A204.1 (cell line): ENCODE measurements around the gene CFAP77.

Experiments used
- FAIRE-seq: peaks from 2 replicates; lab custom pipeline; 2012; peaks lifted over from hg19 to GRCh38; lab: Jason Lieb, UNC

Gene CFAP77

DNA sequence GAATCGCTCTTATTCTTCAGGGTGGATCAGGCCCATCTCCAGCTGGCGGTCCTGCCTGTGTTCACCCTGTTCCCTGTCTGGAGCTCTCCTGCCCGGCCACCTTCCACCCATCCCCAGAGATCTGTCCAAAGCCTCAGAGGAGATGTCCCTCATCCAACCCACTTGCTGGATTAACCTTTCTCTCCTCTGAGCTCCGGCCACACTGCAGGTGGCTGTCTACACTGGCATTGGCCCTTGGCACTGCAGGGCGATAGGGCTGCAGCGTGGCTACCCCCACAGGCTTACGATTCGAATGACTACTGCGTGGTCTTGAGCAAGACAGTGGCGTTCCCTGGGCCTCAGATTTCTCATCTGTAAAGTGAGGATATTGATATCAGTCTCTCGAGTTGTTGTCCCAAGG is 108.6 kb downstream of the CFAP77 start:
- FAIRE-seq: no peak

DNA sequence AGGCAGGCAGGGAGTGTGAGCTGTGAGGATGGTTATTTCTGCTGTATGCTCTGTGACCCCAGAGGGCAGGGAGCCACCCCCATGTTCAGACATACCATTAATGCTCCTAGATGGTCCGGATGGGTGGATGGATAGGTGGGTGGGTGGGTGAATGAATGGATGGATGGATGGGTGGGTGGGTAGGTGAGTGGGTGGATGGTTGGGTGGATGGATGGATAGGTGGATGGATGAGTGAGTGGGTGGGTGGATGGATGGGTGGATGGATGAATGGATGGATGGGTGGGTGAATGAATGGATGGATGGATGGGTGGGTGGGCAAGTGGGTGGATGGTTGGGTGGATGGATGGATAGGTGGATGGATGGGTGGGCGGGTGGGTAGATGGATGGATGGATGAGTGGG is 109.0 kb downstream of the CFAP77 start:
- FAIRE-seq: no peak

DNA sequence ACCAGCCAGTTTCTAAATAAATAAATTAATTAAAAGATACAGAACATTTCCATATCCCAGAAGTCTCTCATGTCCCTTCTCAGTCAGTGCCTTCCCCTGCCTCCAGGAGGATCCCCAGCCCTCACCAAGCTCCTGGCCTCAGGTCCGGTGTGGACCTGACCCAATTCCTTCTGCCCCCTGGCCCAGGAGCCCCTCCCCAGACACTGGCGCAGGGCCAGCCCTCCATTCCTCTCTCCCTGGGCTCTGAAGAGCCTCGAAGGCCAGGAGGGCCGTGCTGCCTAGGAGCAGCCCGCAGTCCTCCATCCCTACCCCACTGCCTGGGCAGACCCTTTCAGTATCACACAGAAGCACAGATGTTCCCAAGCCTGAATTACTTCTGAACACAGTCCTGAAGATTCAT is 110.6 kb downstream of the CFAP77 start:
- no peak for FAIRE-seq

DNA sequence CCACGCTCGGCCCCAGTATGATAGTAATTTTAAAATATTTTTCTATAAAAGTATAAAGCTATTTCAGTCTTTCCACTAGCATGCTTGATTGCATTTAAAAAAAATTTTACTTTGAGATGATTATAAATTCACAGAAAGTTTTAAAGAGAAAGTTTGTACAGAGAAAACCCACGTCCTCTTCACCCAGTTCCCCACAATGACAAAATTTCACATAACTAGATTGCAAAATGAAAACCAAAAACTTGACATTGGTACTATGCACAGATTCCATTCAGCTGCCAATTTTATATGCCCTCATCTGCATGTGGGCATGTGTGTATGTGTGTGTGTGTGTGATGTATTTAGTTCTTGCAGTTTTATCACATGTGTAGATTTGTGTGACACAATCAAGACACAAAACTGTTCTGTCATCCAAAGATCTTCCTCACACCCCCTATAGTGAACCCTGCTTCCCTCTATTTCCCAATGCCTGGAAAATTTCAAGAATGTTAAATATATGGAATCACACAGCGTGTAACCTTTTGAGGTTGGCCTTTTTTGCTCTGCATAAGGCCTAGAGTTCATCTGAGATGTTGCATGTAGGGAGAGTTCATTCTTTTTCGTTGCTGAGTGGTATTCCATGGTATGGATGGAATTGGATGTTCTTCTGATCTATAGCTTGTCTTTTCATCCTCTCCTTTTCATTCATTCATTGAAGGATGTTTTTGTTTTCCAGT is 115.5 kb downstream of the CFAP77 start:
- no peak for FAIRE-seq

DNA sequence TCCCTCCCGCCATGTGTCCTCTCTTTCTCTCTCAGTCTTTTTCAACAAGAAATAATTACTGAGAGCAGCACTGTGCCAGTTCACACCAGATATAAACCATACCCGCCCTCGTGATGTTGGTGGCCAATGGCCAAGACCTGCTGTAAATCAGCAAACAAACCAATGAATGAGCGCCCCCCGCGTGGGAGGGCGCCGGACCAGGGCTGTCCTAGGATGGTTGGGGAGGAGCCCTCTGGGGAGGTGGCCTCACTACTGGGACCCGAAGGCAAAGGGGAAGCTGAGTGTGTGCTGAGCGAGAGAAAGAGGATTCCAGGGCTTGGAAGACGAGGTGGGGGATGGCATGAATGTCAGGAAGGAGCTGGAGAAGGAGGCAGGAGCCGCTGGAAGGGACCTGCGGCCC is 121.2 kb downstream of the CFAP77 start:
- FAIRE-seq: no peak

DNA sequence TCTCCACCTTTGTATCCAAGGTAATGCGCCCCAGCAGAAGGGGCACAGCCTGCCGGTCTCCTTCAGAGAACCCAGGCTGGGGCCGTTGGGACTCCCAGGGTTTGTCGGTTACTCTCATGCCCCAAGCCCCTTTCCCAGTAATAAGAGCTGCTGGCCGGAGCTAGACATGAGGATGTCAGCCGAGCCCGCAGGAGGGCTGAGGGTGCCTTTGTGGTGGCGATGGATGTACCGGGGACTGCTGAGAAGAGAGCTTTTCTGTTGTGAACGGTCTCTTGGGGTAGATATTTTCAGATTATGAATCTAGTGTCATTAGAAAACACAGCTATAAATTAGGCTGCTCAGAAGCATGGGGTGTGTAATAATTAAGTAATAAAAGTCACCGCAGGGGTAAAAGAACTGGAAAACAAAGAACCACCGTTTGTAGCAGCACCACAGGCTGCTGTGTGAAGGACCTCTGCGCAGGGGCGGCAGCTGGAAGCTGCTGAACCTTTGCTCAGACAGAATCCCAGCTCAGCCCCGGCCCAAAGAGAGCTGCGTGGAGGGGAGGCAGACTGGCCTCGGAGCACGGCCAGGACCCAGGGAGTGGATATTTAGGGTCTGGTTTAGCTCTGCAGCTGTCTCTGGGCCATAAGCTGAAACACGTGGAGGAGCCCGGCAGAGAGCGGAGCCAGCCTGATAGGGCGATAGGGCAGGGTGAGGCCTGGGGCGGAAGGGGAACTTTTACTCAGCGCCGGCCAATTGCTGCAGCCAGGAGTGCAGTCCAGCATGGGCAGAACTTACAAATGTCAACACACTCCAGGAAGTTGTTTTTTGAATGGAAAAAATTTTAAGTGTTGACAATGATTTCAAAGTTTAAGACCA is 121.9 kb downstream of the CFAP77 start:
- FAIRE-seq: no peak

DNA sequence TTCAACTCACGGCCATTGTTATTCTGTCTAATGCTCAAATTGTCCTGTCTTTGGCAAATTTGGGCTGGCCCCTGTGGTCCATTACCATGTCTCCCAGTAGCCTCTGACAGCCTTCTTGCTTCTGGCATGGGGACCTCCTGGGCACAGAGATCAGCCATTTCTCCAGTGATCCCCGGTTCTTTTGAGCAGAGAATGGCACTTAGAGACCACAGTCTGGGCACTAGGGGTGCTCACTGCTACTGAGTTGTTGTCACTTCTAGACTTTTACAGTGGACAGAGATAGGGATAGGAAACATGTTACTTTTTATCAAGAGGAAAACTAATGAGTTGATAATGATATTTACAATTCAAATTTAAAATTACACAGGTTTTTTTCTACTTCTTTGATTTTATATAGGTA is 124.8 kb downstream of the CFAP77 start:
- FAIRE-seq: no peak

DNA sequence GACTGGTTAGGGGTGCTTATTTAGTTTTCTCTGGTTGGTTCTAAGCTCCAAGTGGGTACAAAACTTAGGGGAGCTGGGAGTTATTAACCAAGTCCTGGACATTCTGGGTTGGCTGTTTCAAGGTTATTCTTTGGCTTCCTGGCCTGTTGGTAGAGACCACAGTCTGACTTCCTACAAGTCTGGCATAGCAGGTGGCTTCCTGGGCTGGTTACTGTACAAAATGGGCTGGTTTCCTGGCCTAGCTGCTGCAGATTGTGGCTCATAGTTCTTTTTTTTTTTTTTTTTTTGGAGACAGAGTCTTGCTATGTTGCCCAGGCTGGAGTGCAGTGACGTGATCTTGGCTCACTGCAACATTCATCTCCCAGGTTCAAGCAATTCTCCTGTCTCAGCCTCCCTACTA is 126.1 kb downstream of the CFAP77 start:
- FAIRE-seq: no peak

DNA sequence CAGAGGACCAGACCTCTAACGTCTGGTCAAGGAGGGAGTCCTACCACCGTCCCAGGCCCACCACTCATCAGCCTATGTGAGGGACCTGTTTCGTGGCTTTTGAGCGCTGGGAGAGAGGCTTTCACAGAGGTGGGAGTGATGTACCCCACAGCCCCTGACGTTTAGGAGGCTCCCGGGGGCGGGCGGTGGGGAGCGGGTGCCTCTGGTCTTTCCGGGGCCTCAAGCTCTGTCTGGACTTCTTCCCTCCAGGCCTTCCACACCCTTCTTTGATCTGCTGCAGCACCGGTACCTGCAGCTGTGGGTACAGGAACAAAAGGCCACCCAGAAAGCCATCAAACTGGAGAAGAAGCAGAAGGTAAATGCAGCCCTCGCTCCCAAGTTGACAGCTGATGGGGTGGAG is 127.3 kb downstream of the CFAP77 start:
- FAIRE-seq: no peak

DNA sequence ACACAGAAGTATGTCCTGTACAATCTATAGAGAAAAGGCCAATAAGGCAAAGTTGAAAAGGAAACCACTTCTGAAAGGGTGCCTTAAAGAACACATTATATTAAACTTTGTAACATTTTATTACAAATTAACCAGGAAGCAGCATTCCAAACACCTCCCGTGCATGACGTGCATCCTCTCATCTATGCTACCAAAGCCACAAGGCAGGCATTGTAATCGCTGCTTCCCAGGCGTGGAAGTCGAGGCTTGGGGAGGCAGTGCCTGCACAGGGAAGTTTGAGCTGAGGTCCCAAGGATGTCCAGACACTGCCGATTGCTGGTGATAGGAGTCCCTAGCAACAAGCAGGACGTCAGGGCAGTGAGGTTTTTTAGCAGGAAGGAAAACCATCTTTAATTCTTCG is 128.1 kb downstream of the CFAP77 start:
- no peak for FAIRE-seq

DNA sequence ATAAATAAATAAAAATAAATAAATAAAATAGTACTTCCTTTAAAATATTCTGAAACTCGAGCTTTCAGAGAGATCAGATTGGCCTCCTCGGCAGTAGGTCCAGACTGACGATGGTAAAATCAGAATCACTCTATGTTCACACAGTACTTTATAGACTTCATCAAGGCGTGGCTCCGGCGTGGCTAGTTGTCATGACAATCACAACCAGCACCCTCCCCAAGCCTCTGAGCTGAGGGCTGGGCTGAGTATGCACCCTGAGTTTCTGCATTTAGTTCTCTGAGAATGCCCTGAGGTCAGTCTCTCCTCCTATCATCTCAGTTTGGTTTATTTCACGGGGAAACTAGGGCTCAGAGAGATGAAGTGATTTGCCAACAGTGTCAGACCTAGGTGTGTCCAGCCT is 129.1 kb downstream of the CFAP77 start:
- no peak for FAIRE-seq

DNA sequence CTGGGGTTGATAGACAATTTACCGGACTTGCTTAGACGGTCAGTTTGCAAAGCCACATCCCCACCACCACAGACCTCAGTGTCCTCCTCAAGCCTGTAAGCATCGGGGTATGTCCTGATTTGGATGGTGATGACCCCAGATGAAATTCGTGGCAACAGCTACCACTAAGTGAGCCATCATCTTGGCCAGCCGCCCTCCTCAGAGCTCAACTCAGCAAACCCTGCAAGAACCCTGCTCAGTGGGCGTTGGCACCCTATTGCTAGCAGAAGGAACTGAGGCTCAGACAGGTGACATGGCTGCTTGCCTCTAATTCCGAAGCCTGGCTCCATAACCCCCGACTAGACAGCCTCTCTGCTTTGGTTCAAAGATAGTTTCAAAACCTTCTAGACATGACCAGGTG is 131.0 kb downstream of the CFAP77 start:
- FAIRE-seq: no peak

DNA sequence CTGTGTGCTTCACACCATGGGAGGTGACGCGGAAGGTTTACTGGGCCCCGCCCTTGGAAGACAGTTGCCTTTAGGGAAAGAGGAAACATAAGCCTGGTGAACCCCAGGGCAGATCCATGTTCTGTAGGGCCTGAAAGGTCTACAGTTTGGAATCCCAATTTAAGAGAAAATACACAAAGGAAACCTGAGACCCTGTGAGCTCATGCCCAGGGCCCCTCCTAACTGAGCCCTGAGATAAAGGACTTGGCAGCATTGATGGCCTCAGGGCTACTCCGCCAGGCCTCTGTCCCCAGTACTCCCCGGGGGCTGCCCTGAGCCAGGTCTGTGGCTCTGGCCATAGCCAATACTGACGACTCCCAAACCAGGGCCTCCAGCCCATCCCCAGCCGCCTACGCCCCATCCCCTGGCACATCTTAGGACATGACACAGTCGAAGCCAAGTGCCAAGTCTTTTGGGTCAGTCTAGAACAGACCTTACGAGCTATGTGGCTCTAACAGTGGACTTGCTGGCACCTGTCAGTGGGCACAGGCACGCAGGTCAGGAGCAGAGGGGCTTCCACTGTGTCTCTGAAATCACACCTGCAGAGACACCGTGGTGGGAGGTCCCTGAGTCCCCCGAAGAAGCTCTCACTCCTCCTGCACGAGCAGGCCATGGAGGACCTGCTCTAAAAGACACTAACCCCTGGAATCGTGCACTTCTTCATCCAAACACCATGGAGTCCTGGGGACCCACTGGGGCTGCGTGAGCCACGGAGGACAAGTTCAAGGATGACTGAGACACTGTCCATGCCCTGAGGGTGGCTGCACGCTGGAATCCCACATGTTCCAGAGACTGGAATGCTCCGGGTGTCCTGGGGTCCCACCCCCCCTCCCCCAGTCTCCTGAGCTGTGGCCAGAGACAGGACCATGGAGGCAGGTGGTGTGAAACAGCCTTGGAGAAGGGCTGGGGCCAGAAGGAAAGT is 132.1 kb downstream of the CFAP77 start:
- no peak for FAIRE-seq

DNA sequence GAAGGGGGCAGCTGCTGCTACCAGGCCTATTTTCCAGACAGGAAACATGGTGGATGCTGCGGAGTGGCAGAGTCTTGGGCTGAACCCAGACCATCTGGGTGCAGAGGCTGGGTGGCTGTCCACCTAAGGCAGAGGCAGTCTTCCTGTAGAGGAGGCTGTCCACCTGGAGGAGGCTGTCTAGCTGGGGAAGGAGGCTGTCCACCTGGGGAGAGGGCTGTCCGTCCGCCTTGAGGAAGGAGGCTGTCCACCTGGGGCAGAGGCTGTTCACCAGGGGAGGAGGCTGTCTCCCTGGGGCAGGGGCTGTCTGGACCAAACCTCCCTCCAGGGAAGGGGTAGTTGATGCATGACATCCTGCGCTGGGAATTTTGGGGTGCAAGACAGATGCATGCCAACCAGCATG is 133.2 kb downstream of the CFAP77 start:
- FAIRE-seq: no peak

DNA sequence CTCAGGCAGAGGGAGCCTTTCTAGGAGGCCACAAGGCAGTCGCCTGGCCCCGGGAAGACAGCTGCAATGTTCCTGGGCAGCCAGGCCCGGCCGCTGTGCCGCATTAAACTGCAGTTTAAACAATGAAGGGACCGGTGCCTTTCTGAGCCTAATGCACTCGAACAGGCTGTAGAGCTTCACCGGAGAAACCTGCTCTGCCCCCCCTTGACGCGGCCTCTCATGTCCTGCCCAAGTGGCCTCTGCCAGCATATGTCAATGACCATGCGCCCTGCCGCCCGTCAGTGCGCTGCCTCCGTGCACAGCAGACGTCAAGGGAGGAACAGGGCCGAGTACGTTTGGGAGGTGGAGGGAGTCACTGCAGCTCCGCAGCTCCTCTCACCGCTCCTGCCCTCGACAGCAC is 133.9 kb downstream of the CFAP77 start:
- FAIRE-seq: no peak

DNA sequence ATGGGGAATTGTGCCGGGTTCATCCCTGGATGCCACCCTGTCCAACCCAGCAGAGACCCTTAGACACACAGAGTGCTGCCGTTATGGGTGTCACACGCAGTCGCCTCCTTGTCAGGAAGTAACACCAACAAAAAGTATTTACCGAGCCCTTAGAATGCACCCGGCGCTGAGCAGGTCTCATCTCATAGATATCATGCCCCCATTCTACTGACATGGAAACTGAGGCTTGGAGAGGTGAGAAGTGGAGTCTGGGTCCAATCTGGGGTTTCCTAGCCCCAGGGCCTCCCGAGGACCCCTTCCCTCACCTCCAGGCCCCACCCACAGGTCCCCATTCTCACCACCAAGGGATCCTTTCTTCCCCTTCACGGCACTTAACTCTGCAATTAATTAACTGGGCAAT is 135.6 kb downstream of the CFAP77 start:
- no peak for FAIRE-seq

DNA sequence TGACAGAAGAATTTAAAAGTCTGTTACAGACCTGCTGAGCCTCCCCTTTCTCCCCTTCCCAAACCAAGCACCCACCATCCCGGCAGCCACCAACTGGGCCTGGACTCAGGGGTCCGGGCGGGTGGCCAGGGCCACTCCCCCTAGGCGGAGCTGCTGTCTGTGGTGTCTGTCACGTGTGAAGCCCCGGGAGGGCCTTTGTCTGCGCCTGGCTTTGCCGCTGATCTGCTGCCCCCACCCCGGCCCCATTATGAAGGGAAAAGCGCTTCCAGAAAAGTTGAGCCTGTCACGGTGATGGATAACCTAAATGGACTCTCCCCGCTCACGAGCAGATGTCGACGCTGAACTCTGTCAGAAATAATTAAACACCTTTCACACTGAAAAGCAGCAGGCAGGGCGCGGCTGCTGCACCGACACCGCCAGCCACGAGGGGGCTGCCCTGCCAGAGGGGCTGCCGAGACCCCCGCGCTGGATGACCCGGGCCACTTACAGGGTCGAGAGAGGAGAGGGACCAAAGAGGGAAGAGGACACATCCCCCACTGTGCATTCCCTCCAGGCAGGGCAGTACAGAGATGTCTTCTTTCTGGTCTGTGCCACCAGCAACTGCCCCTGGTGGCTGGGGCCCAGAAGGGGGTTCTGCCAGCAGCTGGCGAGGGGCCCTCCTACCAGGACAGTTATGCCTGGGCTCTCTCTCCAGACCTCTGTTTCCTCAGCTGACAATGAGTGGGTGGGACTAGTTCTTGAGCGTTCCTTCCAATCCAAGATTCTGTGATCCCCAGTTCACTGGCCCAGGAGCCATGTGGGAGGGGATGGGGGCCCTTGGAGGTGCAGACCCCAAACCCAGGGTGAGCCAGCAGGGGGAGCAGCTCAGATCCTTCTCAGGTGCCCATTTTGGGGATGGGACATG is 136.4 kb downstream of the CFAP77 start:
- no peak for FAIRE-seq

DNA sequence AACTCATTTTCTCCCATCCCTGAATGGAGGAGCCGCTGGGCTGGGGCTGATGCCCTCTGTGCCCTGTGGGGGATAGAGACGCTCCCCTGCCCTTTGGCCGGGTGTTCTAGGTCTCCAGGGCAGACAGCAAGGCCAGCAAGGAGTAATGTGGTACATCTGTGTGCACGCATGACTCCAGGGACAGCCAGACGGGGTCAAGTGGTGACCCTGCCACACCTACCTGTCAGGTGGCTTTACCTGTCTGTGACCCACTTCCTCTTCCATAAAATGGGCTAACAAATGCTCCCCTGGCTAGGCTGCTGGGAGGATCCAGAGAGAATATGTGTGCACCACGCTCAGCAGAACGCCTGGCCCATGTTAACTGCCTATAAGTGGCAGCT is 137.0 kb downstream of the CFAP77 start:
- no peak for FAIRE-seq

DNA sequence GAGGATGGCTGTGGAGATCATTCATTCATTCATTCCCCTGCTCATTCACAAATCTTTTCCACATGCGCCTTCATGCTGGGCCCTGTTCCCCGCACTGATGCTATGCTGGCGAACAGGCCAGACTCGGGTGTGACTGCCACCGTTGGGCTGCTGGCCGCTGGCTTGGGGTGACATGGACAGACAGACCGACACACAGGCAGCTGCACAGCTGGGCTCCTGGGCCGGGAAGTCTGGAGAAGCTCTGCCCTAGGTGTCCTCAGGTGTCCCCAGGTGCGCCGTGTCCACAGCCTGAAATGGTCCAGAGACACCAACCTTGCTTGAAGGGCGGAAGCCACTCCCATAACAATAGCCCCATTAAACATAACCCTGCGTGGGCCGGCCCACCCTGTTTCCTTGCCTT is 137.4 kb downstream of the CFAP77 start:
- no peak for FAIRE-seq

DNA sequence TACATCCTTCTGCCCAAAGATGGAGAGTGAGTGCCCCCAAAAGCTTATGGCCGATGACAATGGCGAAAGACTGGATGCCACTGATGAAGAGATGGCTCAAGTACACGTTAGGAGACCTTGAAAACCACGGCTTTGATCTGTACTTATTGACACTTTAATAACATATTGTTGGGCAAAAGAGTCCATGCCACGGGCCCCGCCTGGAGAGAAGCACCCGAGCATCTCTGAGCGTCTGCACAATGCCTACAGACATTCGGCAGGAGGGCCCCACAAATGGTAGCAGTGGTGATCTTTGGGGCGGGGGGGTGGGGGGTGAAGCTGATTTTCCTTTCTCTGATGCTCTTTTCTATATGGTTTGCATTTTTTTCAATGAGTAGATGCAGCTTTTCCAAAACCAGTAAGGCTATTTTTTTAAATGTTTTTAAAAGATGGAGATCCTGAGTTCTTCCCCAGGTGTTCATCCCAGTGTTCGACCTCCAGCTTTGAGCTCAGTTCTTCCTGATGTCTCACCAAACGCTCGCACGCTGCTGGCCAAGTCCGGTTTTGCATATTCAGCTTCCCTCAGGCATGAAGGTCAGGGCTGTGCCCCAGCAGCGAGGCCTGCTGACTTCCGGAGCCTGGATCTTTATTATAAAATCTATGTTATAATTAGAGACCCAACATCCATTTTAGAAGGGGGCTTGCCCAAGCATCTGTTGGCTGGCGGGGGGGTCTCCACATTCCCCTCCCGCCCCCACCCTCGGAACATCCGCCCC is 138.1 kb downstream of the CFAP77 start:
- no peak for FAIRE-seq
